ENCODE data around the gene CCDC102B. TPM values are rescaled to one million over a fixed set of nuclear protein-coding genes. Genes with fewer than 3 reads are reported as not detected.

CCDC102B gene
- total RNA-seq, 1 experiment from 2014 or later = 0.92 TPM

DNA sequence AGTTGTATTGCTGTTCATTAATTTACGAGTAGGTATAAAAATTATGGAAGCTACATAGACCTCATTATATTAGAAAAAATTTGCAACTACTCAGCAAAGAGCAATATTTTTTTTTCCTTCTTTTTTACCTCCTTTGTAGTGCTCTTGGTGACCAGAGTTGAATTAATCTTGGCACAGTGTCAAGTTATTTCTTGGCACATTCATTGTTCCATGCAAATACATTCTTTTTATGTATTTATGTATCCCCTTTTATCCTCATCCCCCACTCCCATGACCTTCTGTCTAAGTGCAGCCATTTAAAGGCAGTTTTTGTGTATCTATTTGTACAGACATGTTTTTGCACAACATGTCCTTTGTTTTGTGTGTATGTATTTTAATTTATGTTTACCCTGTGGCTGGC is 224.5 kb downstream of the CCDC102B start:
- Histone ChIP-seq H3K9me3 (ENCODE audit: control insufficient read depth, insufficient read depth, low read depth, low read length) (no peaks in the 10 kb centered on the region), H3K4me3 (ENCODE audit: low read depth in 2 of 2, low read length in 2 of 2) (no peak overlapping the region), H3K4me1 (ENCODE audit: control insufficient read depth, insufficient read depth, low read length) (no peaks in the 10 kb centered on the region), H3K36me3 (ENCODE audit: control insufficient read depth, insufficient read depth, low read length) (no peaks in the 10 kb centered on the region), H3K27me3 (ENCODE audit: control insufficient read depth, insufficient read depth, low read length) (no peaks in the 10 kb centered on the region), H3K27ac (ENCODE audit: low read length) (no peak overlapping the region)
- intact Hi-C loops (cut with micrococcal nuclease; ENCODE audit: unreplicated experiment) (no loop called here), in situ Hi-C loops (cut with HindIII; ENCODE audit: low pct_unique_long_range_greater_than_20kb, low sequenced_read_pairs) (no loop called here)
- no peak for ATAC-seq
- no TSS peak for BruUV-seq (replicated peaks)
- TF ChIP-seq TCF7L2 (IDR thresholded peaks at IDR 0.05; ENCODE audit: low read depth, low read length) = no peak
- DNase-seq (ENCODE audit: low read depth, low spot score) = no peak
- CTCF ChIA-PET = no interaction called here
- POLR2A ChIA-PET = no interaction called here

DNA sequence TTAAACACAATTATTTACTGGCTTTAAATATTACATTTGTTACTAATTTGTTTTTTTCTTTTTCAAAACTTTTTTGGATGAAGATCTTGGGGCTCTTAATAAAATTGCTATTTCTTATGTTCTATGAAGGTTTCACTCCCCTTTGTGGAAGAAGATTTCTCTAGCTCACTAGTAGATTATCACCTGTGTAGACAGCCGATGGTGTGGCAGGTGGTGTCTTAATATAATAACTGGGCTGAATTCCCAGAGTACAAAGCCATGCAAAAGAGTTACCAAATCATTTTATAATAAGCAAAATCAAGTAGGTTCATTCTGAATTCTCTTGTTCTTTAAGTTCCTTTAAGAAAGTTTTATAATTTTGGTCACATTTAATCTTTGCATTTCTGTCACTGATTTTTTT is 233.7 kb downstream of the CCDC102B start:
- Histone ChIP-seq H3K27me3 (ENCODE audit: control insufficient read depth, insufficient read depth, low read length) (no peaks in the 10 kb centered on the region), H3K9me3 (ENCODE audit: control insufficient read depth, insufficient read depth, low read depth, low read length) (no peaks in the 10 kb centered on the region), H3K4me3 (ENCODE audit: low read depth in 2 of 2, low read length in 2 of 2) (no peak overlapping the region), H3K36me3 (ENCODE audit: control insufficient read depth, insufficient read depth, low read length) (no peaks in the 10 kb centered on the region), H3K27ac (ENCODE audit: low read length) (no peak overlapping the region), H3K4me1 (ENCODE audit: control insufficient read depth, insufficient read depth, low read length) (no peaks in the 10 kb centered on the region)
- ATAC-seq (no peak), DNase-seq (ENCODE audit: low read depth, low spot score) (no peak)
- no TSS peak for BruUV-seq (replicated peaks)
- TF ChIP-seq SIN3A (IDR thresholded peaks at IDR 0.05; ENCODE audit: borderline replicate concordance, insufficient read depth, low read depth, low read length) (no peak), POLR2AphosphoS5 (IDR thresholded peaks at IDR 0.05; ENCODE audit: low read depth, low read length) (no peak), TCF7L2 (IDR thresholded peaks at IDR 0.05; ENCODE audit: low read depth, low read length) (no peak)
- TF ChIP-seq, protein P1, sequence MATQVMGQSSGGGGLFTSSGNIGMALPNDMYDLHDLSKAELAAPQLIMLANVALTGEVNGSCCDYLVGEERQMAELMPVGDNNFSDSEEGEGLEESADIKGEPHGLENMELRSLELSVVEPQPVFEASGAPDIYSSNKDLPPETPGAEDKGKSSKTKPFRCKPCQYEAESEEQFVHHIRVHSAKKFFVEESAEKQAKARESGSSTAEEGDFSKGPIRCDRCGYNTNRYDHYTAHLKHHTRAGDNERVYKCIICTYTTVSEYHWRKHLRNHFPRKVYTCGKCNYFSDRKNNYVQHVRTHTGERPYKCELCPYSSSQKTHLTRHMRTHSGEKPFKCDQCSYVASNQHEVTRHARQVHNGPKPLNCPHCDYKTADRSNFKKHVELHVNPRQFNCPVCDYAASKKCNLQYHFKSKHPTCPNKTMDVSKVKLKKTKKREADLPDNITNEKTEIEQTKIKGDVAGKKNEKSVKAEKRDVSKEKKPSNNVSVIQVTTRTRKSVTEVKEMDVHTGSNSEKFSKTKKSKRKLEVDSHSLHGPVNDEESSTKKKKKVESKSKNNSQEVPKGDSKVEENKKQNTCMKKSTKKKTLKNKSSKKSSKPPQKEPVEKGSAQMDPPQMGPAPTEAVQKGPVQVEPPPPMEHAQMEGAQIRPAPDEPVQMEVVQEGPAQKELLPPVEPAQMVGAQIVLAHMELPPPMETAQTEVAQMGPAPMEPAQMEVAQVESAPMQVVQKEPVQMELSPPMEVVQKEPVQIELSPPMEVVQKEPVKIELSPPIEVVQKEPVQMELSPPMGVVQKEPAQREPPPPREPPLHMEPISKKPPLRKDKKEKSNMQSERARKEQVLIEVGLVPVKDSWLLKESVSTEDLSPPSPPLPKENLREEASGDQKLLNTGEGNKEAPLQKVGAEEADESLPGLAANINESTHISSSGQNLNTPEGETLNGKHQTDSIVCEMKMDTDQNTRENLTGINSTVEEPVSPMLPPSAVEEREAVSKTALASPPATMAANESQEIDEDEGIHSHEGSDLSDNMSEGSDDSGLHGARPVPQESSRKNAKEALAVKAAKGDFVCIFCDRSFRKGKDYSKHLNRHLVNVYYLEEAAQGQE (IDR thresholded peaks at IDR 0.05; ENCODE audit: insufficient read depth in 1 of 2, low read depth in 2 of 2, low read length in 1 of 2) = no peak
- TF ChIP-seq, protein P2, sequence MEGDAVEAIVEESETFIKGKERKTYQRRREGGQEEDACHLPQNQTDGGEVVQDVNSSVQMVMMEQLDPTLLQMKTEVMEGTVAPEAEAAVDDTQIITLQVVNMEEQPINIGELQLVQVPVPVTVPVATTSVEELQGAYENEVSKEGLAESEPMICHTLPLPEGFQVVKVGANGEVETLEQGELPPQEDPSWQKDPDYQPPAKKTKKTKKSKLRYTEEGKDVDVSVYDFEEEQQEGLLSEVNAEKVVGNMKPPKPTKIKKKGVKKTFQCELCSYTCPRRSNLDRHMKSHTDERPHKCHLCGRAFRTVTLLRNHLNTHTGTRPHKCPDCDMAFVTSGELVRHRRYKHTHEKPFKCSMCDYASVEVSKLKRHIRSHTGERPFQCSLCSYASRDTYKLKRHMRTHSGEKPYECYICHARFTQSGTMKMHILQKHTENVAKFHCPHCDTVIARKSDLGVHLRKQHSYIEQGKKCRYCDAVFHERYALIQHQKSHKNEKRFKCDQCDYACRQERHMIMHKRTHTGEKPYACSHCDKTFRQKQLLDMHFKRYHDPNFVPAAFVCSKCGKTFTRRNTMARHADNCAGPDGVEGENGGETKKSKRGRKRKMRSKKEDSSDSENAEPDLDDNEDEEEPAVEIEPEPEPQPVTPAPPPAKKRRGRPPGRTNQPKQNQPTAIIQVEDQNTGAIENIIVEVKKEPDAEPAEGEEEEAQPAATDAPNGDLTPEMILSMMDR (IDR thresholded peaks at IDR 0.05) = no peak
- POLR2A ChIA-PET = no interaction called here
- in situ Hi-C loops (cut with HindIII; ENCODE audit: low pct_unique_long_range_greater_than_20kb, low sequenced_read_pairs) (no loop called here), intact Hi-C loops (cut with micrococcal nuclease; ENCODE audit: unreplicated experiment) (no loop called here)
- CTCF ChIA-PET = no interaction called here

DNA sequence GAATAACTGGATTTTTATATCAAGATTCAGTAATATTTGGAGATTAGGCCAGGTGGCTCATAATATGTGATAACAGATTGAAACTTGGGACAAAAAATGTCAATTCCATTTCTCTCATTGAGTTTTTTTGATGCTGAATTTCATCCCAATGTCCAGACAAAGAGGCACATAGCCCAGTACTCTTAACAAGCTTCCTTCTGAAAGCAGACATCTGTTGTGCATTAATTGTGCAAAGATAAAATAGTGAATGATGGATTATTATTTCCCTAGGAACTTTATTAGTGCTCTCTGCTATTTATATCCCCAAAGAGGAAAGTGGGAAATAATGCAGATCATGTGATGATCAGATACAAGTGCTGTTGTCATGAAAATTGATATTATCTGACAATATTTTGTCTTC is 234.1 kb downstream of the CCDC102B start:
- Histone ChIP-seq H3K27ac (ENCODE audit: low read length) (no peak overlapping the region), H3K4me1 (ENCODE audit: control insufficient read depth, insufficient read depth, low read length) (no peaks in the 10 kb centered on the region), H3K4me3 (ENCODE audit: low read depth in 2 of 2, low read length in 2 of 2) (no peak overlapping the region), H3K27me3 (ENCODE audit: control insufficient read depth, insufficient read depth, low read length) (no peaks in the 10 kb centered on the region), H3K9me3 (ENCODE audit: control insufficient read depth, insufficient read depth, low read depth, low read length) (no peaks in the 10 kb centered on the region), H3K36me3 (ENCODE audit: control insufficient read depth, insufficient read depth, low read length) (no peaks in the 10 kb centered on the region)
- ChIA-PET POLR2A (no interaction called here), CTCF (no interaction called here)
- DNase-seq (ENCODE audit: low read depth, low spot score) (no peak), ATAC-seq (no peak)
- no TSS peak for BruUV-seq (replicated peaks)
- in situ Hi-C loops (cut with HindIII; ENCODE audit: low pct_unique_long_range_greater_than_20kb, low sequenced_read_pairs) (no loop called here), intact Hi-C loops (cut with micrococcal nuclease; ENCODE audit: unreplicated experiment) (no loop called here)
- TF ChIP-seq SIN3A (IDR thresholded peaks at IDR 0.05; ENCODE audit: borderline replicate concordance, insufficient read depth, low read depth, low read length) (no peak), POLR2AphosphoS5 (IDR thresholded peaks at IDR 0.05; ENCODE audit: low read depth, low read length) (no peak), TCF7L2 (IDR thresholded peaks at IDR 0.05; ENCODE audit: low read depth, low read length) (no peak)
- TF ChIP-seq, protein P1 (IDR thresholded peaks at IDR 0.05; ENCODE audit: insufficient read depth in 1 of 2, low read depth in 2 of 2, low read length in 1 of 2) = no peak
- TF ChIP-seq, protein P2 (IDR thresholded peaks at IDR 0.05) = no peak

All from Panc1 (cell line).